NCI-H1694 (cell line): ENCODE data around the gene CERK.
"Not testable (repeated sequence)": the region's sequence is repeated elsewhere in the genome, so short reads cannot be mapped to it uniquely, and the experiment has no call there.

Experiments used
- DNase-seq: peaks from one replicate; lab custom pipeline; 2025; lab: John Stamatoyannopoulos, UW

The CERK gene

GRCh38 chr22:46648225-46648820 lies 89.7 kb downstream of the CERK start:
- not testable (repeated sequence) for DNase-seq

- DNase-seq: no peak
Observed at GRCh38 chr22:46646531-46647215, 91.4 kb downstream of the CERK start.

- not testable (repeated sequence) for DNase-seq
Observed at GRCh38 chr22:46642840-46643480, 95.1 kb downstream of the CERK start.

- DNase-seq: no peak
Observed at GRCh38 chr22:46641811-46642266, 96.2 kb downstream of the CERK start.

- DNase-seq: no peak
Observed at GRCh38 chr22:46640293-46641055, 97.6 kb downstream of the CERK start.

DNA sequence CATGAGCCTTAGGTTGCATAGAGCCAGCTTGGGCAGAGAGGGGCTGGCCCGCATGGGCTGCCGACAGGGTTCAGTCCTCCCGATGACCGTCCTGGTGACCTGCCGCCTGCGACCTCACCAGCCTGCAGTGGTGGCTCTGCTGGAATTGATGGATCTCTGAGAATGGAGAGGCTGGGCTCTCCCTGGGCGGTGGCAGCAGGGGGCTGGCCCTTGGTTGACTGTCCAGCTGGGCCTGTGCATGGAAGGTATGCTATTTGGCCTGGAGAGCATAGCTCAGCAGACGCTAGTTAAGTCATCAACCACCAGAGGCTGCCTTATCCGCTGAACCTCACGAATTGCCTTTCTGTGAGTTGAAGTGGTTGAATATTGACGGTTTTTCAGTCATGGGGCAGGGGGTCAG lies 98.2 kb downstream of the CERK start:
- DNase-seq: no peak

- no peak for DNase-seq
Observed at GRCh38 chr22:46638601-46639431, 99.2 kb downstream of the CERK start.

DNA sequence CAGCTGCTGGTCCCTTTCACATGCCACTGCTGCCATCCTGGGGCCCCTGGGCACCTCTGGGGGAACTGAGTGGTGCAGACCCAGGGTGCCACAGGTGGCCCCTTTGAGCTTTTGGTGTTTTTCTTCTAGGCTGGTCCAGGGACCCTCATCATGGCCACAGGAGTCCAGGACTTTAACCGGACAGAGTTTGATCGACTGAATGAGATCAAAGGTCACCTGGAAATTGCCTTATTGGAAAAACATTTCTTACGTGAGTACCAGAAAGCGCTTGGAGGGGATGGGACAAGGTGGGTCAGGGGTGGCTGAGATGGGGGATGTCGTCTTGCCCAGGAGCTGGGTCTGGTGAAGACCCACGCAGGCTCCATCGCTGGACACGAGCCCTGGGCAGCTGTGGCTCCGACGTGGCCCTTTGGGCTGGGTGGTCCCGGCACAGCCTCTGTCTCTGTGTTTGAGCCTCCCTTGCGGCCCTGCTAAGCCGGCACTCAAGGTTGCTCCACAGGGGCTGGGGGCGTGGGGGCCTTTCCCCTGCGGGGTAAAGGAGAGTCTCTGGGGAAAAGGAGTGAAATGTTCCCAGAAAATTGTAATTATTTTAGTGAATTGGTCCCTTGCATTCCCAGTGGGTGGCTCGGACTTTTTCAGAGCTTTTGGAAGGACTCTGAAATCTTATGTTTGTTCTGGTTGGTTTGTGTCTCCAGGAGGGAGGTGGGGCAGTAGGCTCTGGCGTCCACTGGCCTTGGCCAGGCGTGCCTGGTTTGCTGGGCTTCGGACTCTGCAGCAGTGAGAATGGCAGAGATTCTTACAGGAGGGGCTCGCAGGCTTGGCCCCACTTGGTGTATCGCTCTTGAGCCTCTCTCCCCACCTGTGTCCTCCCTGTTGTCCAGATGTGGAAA lies 100.1 kb downstream of the CERK start:
- DNase-seq: no peak

DNA sequence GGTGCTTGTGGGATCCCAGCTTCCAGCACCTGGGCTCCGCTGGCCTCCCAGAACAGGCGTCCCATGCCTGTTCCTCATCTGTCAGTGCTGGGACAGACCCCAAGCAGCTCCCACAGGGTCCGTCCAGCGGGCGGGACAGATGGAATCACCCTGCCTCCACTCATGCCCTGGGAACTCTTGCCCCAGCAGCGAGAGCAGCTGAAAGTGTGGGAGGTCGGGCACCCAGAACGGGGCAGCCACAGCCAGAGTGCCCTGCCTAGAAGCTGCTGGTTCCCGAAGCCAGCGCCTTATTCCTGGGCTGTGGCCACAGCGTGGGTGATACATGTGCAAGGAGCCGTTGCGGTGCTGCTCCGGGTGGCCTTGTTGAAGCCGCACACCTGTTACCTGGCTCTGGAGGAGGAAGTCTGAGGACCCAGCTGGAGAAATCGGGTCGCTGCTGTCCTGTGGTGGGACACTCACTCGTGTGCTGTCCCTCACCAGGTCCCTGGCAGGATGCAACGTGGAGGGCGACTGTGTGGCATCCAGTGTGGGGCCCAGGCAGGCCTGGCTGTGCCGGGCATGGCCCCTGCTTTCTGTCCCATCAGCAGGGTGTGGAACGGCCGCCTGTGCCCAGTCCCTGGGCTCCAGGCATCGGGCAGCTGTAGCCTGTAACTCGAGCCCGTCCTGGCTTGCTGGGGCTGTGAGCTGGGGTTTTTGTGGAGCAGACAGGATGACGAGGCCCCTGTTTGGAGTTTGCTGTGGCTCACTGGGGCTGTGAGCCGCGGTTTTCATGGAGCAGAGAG lies 101.6 kb downstream of the CERK start:
- no peak for DNase-seq

GRCh38 chr22:46635756-46636155 lies 102.3 kb downstream of the CERK start:
- DNase-seq: no peak

DNA sequence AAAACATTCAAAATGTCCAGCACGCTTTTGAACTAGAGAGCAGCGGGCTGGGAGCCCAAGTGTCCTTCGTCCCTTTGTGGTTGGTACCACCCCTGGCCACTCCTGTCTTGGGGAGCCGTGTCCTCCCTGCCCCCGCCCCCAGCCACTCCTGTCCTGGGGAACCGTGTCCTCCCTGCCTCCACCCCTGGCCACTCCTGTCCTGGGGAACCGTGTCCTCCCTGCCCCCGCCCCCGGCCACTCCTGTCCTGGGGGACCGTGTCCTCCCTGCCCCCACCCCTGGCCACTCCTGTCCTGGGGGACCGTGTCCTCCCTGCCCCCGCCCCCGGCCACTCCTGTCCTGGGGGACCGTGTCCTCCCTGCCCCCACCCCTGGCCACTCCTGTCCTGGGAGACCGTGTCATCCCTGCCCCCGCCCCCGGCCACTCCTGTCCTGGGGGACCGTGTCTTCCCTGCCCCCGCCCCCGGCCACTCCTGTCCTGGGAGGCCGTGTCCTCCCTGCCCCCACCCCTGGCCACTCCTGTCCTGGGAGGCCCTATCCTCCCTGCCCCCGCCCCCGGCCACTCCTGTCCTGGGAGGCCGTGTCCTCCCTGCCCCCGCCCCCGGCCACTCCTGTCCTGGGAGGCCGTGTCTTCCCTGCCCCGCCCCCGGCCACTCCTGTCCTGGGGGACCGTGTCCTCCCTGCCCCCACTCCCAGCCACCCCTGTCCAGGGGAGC lies 102.9 kb downstream of the CERK start:
- not testable (repeated sequence) for DNase-seq
